Endothelial cell (in vitro differentiated cells): ENCODE results near the gene SAMD4A. TPM values are rescaled to one million over a fixed set of nuclear protein-coding genes. Genes with fewer than 3 reads are reported as not detected.

ENCODE experiments used
- DNase-seq: peaks from one replicate; pipeline ENCODE4 v3.0.0; 2021; ENCODE audit warnings: low spot score
- H3K27ac Mint-ChIP-seq: one replicate; pipeline ENCODE4 v1.8.0; 2021; ENCODE audit warnings: mixed read lengths, inconsistent platforms; ENCODE audit not compliant: unreplicated experiment
- H3K27me3 Mint-ChIP-seq: one replicate; pipeline ENCODE4 v1.8.0; 2021; ENCODE audit warnings: mild to moderate bottlenecking, moderate library complexity, mixed read lengths, inconsistent platforms; ENCODE audit not compliant: unreplicated experiment
- H3K36me3 Mint-ChIP-seq: one replicate; pipeline ENCODE4 v1.8.0; 2021; ENCODE audit warnings: mild to moderate bottlenecking, low read depth, mixed read lengths, inconsistent platforms; ENCODE audit not compliant: unreplicated experiment
- H3K4me1 Mint-ChIP-seq: one replicate; pipeline ENCODE4 v1.8.0; 2021; ENCODE audit warnings: mild to moderate bottlenecking, mixed read lengths, inconsistent platforms; ENCODE audit not compliant: unreplicated experiment
- H3K4me3 Mint-ChIP-seq: one replicate; pipeline ENCODE4 v1.8.0; 2021; ENCODE audit warnings: mild to moderate bottlenecking, mixed read lengths, inconsistent platforms; ENCODE audit not compliant: unreplicated experiment
- H3K9me3 Mint-ChIP-seq: one replicate; pipeline ENCODE4 v1.8.0; 2021; ENCODE audit warnings: mixed read lengths, inconsistent platforms; ENCODE audit not compliant: unreplicated experiment
- total RNA-seq: library from RNA; stranded (reverse); fragmentation: NEBNext Ultra II Directional; extraction: Animal tissue kit (Norgen Biotek cat#: 25700); gene quantifications from one replicate; pipeline ENCODE4 v1.2.1, GENCODE V29; 2021; ENCODE audit not compliant: unreplicated experiment
- TF ChIP-seq, protein P1 (sequence below): fragments of 200-600 bp; sonication (generic); IDR thresholded peaks from one replicate; pipeline ENCODE4 v1.5.0; 2021; ENCODE audit warnings: antibody characterized with exemption; ENCODE audit not compliant: unreplicated experiment

SAMD4A gene
- total RNA-seq, 1 donor from 2014 or later: 9.2 TPM

DNA sequence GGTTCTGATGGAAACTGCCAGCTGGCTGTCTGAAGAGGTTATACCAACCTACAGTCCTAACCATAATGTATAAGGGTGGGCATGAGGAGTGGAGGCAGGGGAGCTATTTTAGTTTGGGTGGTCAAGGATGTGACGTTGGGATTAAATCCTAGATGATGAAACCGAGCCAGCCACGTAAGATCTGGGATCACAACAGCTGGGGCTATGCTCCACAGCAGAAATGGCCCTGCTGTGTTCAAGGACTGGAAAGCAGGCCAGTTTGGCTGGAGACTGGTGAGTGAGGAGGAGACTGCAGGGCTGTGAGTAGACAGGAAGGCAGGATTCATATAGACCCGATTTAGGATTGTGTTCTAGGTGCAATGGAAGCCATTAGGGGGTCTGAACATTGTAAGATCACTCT is 66.1 kb downstream of the SAMD4A start:
- Mint-ChIP-seq H3K4me1 (peaks cover 6% of the 10 kb centered on the region), H3K4me3 (no peak overlapping the region), H3K36me3 (no peaks in the 10 kb centered on the region), H3K27ac (no peak overlapping the region), H3K27me3 (peaks cover 5% of the 10 kb centered on the region), H3K9me3 (no peaks in the 10 kb centered on the region)
- no peak for DNase-seq
- TF ChIP-seq, protein P1, sequence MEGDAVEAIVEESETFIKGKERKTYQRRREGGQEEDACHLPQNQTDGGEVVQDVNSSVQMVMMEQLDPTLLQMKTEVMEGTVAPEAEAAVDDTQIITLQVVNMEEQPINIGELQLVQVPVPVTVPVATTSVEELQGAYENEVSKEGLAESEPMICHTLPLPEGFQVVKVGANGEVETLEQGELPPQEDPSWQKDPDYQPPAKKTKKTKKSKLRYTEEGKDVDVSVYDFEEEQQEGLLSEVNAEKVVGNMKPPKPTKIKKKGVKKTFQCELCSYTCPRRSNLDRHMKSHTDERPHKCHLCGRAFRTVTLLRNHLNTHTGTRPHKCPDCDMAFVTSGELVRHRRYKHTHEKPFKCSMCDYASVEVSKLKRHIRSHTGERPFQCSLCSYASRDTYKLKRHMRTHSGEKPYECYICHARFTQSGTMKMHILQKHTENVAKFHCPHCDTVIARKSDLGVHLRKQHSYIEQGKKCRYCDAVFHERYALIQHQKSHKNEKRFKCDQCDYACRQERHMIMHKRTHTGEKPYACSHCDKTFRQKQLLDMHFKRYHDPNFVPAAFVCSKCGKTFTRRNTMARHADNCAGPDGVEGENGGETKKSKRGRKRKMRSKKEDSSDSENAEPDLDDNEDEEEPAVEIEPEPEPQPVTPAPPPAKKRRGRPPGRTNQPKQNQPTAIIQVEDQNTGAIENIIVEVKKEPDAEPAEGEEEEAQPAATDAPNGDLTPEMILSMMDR: no peak

DNA sequence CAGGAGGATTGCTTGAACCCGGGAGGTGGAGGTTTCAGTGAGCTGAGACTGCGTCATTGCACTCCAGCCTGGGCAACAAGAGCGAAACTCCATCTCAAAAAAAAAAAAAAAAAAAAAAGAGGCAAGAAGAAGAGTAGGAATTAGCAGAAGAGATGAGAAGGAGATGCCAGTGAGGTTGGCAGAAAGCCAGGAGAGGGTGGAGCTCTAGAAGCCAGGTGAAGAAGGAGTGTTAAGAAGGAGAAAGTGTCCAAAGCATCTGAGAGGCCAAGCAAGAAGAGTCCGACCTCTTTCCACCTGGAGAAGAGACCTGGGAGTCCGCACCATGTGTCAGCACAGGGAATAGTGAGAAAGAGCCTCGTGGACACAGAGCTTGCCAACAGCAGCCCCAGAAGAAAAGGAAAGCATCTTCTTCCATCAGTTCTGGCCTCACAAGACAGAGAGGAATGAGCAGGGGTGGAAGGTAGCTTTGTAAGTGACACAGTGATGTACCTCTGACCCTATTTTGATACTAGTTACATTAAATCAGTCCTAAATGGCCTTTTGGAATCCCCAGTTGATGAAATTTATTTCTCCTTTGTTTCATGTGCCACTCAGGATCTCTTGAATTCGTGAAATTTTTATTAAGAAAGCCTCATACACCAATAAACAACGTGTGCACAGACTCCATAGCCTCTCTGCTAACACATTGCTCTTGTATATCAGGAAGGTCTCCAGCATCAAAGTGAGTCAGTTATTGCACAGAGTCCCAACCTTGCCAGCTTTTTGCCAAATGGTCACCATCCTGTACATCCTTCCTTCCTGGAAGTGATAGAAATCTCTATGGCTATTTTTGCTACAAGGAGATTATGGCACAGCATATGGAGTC is 70.6 kb downstream of the SAMD4A start:
- no peaks in the 10 kb centered on the region for H3K9me3 Mint-ChIP-seq
- DNase-seq: no peak
- TF ChIP-seq, protein P1: no peak
- peaks cover 21% of the 10 kb centered on the region for H3K4me1 Mint-ChIP-seq
- H3K4me3 Mint-ChIP-seq: no peak overlapping the region
- no peaks in the 10 kb centered on the region for H3K36me3 Mint-ChIP-seq
- H3K27ac Mint-ChIP-seq: no peak overlapping the region
- H3K27me3 Mint-ChIP-seq: peaks cover 7% of the 10 kb centered on the region

DNA sequence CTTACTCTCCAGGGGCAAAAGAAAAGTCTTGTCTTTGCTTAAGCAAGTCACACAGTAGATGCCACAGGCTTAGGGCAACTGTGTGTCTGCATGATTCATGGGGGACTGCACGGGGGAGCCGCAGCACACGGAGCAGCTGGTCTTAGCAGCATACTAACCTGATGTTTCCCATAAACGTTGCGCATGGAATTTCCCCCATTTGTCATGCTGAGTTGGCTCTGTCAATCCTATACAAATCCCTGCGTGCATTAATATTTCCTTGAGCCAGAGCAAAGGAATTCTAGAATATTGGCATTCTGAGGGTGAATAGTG is 71.2 kb downstream of the SAMD4A start:
- no peaks in the 10 kb centered on the region for H3K9me3 Mint-ChIP-seq
- H3K36me3 Mint-ChIP-seq: no peaks in the 10 kb centered on the region
- H3K27me3 Mint-ChIP-seq: peaks cover 7% of the 10 kb centered on the region
- H3K27ac Mint-ChIP-seq: no peak overlapping the region
- H3K4me3 Mint-ChIP-seq: no peak overlapping the region
- TF ChIP-seq, protein P1: no peak
- H3K4me1 Mint-ChIP-seq: peaks cover 22% of the 10 kb centered on the region
- no peak for DNase-seq

DNA sequence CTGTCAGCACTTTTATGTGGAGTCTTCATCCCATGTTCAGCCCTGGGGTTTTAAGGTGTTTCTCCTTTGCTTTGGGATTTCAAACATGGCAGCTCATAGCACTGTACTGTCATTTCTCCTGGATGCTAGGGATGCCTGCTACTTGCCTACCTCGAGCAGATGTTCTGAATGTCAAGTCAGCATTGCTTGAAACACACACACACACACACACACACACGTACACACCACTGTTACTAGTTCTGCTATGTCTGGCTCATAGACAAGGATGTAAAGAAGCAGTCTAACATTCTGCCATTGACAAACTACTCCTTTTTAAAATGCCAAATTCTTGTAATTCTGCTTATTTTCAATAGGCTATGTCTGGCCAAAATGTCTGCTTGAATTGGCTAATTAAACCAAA is 72.7 kb downstream of the SAMD4A start:
- TF ChIP-seq, protein P1: no peak
- peaks cover 7% of the 10 kb centered on the region for H3K27me3 Mint-ChIP-seq
- no peaks in the 10 kb centered on the region for H3K9me3 Mint-ChIP-seq
- H3K27ac Mint-ChIP-seq: no peak overlapping the region
- no peaks in the 10 kb centered on the region for H3K36me3 Mint-ChIP-seq
- no peak for DNase-seq
- H3K4me1 Mint-ChIP-seq: peaks cover 31% of the 10 kb centered on the region
- H3K4me3 Mint-ChIP-seq: no peak overlapping the region

DNA sequence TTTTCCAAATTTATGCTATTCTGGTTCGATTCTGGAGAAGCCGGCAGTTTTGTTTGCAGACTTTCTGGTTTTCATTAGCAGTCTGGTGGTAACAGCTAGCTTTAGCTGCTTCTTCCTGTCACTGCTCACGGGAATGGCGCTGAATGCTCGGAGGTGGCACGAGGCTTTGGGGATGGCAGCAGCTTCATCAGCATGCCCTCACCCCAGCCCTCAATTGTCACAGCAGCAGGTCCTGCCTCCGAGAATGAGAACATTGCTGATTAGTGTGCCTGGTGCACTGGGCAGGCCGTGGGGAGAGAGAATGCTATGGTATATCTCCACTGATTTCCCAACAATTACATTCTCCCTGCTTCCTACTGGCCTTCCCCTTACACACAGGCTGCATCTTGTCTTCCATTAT is 73.6 kb downstream of the SAMD4A start:
- Mint-ChIP-seq H3K36me3 (no peaks in the 10 kb centered on the region), H3K9me3 (no peaks in the 10 kb centered on the region), H3K27me3 (peaks cover 7% of the 10 kb centered on the region), H3K27ac (peak overlapping the region; percentile 59), H3K4me3 (no peak overlapping the region), H3K4me1 (peaks cover 31% of the 10 kb centered on the region)
- DNase-seq: no peak
- TF ChIP-seq, protein P1: no peak
